CD1c-positive myeloid dendritic cell (primary cell): ENCODE measurements around the gene SASH3.

ENCODE experiments used
- DNase-seq: peaks from one replicate; pipeline ENCODE4 v3.0.0-alpha.2; 2016; ENCODE audit errors: extremely low spot score

Gene SASH3

GRCh38 chrX:129759576-129760061 is 20.1 kb upstream of the SASH3 start:
- DNase-seq, result peak; percentile 77

GRCh38 chrX:129760155-129760554 is 19.6 kb upstream of the SASH3 start:
- DNase-seq, result no peak

GRCh38 chrX:129760981-129761380 is 18.8 kb upstream of the SASH3 start:
- no peak for DNase-seq

GRCh38 chrX:129761596-129761995 is 18.2 kb upstream of the SASH3 start:
- no peak for DNase-seq

- no peak for DNase-seq
Observed at GRCh38 chrX:129762448-129762847, 17.3 kb upstream of the SASH3 start.

GRCh38 chrX:129763666-129764065 is 16.1 kb upstream of the SASH3 start:
- no peak for DNase-seq

- DNase-seq, result no peak
Observed at GRCh38 chrX:129768186-129768585, 11.6 kb upstream of the SASH3 start.

- no peak for DNase-seq
Observed at GRCh38 chrX:129768586-129769466, 10.9 kb upstream of the SASH3 start.

- DNase-seq, result peak; percentile 43
Observed at GRCh38 chrX:129769467-129770154, 10.1 kb upstream of the SASH3 start.

- DNase-seq, result no peak
Observed at GRCh38 chrX:129771266-129771995, 8.3 kb upstream of the SASH3 start.

GRCh38 chrX:129772796-129773431 is 6.8 kb upstream of the SASH3 start:
- DNase-seq, result peak; percentile 90

- no peak for DNase-seq
Observed at GRCh38 chrX:129773649-129774458, 5.9 kb upstream of the SASH3 start.

- DNase-seq, result peak; percentile 78
Observed at GRCh38 chrX:129777218-129778030, 2.3 kb upstream of the SASH3 start.

- DNase-seq, result no peak
Observed at GRCh38 chrX:129779086-129779672, 570 bp upstream of the SASH3 start.

- DNase-seq, result no peak
Observed at GRCh38 chrX:129780441-129781105, 824 bp downstream of the SASH3 start.

- DNase-seq, result peak; percentile 82
Observed at GRCh38 chrX:129781134-129781672, 1.5 kb downstream of the SASH3 start.

- no peak for DNase-seq
Observed at GRCh38 chrX:129781680-129782495, 2.1 kb downstream of the SASH3 start.

- peak; percentile 38 for DNase-seq
Observed at GRCh38 chrX:129782706-129783105, 3.0 kb downstream of the SASH3 start.
